AG04449 (cell line): Measurements from ENCODE around the gene KRTAP5-10.
"Not testable (repeated sequence)": the region's sequence is repeated elsewhere in the genome, so short reads cannot be mapped to it uniquely, and the experiment has no call there.

Source experiments
- CTCF ChIA-PET: fragments of 350-600 bp; formaldehyde crosslinking; extraction: SDS; loops from one replicate; lab custom pipeline; 2021; ENCODE audit warnings: antibody characterized with exemption; lab: Yijun Ruan, JAX
- POLR2A ChIA-PET: fragments of 400-600, 350-600 bp; formaldehyde crosslinking; extraction: SDS; loops from one replicate; lab custom pipeline; 2020; ENCODE audit warnings: antibody characterized with exemption, inconsistent platforms; lab: Yijun Ruan, JAX
- DNase-seq: peaks from one replicate; pipeline ENCODE4 v3.0.0-alpha.2; 2010; ENCODE audit warnings: low read depth, low spot score
- H3K4me3 ChIP-seq: 2 replicates; pipeline ENCODE4 v1.5.1; 2011; ENCODE audit warnings: low read depth, mild to moderate bottlenecking, control low read depth, low read length
- CTCF ChIP-seq: IDR thresholded peaks from one replicate; pipeline ENCODE4 v1.5.1; 2011; ENCODE audit warnings: mild to moderate bottlenecking, moderate library complexity, low read length, control low read depth, inconsistent platforms; ENCODE audit not compliant: insufficient read depth; ENCODE audit errors: missing control alignments

KRTAP5-10 gene

GRCh38 chr11:71564430-71564829 lies 933 bp upstream of the KRTAP5-10 start:
- no peak overlapping the region for H3K4me3 ChIP-seq
- DNase-seq: no peak
- TF ChIP-seq CTCF: no peak
- POLR2A ChIA-PET: no interaction called here
- CTCF ChIA-PET: interaction anchor here (1.4 to 1.9 kb wide), 2 partner anchors 11 to 15 kb away, joined by 3 to 8 read pairs; no protein-coding TSS in a partner anchor

- ChIA-PET CTCF (no interaction called here), POLR2A (no interaction called here)
- no peak overlapping the region for H3K4me3 ChIP-seq
- no peak for TF ChIP-seq CTCF
- DNase-seq: no peak
These were observed 788 bp downstream of the KRTAP5-10 start for GRCh38 chr11:71566081-71566620.

GRCh38 chr11:71566626-71567599 lies 1.6 kb downstream of the KRTAP5-10 start:
- H3K4me3 ChIP-seq, POLR2A ChIA-PET, DNase-seq, CTCF ChIA-PET: not testable (repeated sequence)

- H3K4me3 ChIP-seq, POLR2A ChIA-PET, CTCF ChIA-PET, DNase-seq: not testable (repeated sequence)
These were observed 2.3 kb downstream of the KRTAP5-10 start for GRCh38 chr11:71567633-71568032.

GRCh38 chr11:71568704-71569349 lies 3.5 kb downstream of the KRTAP5-10 start:
- TF ChIP-seq CTCF: no peak
- ChIA-PET CTCF (interaction anchor here (2.1 kb wide), 1 partner anchor 12 kb away, joined by 9 read pairs; no protein-coding TSS in a partner anchor), POLR2A (no interaction called here)
- H3K4me3 ChIP-seq: no peak overlapping the region
- no peak for DNase-seq

- DNase-seq, POLR2A ChIA-PET, H3K4me3 ChIP-seq, CTCF ChIA-PET: not testable (repeated sequence)
These were observed 5.9 kb downstream of the KRTAP5-10 start for GRCh38 chr11:71571101-71571850.

- ChIA-PET POLR2A (no interaction called here), CTCF (interaction anchor here (0.6 to 1.4 kb wide), 2 partner anchors 9 to 11 kb away, joined by 3 to 4 read pairs; no protein-coding TSS in a partner anchor)
- no peak overlapping the region for H3K4me3 ChIP-seq
- no peak for DNase-seq
- TF ChIP-seq CTCF: no peak
These were observed 7.4 kb downstream of the KRTAP5-10 start for GRCh38 chr11:71572811-71573210.
